GM23248 (cell line): ENCODE measurements around the gene ACTN1. TPM values are rescaled to one million over a fixed set of nuclear protein-coding genes. Genes with fewer than 3 reads are reported as not detected.

ENCODE experiments used
- DNase-seq: peaks from one replicate; pipeline ENCODE4 v3.0.0-alpha.2; 2015
- H2AFZ ChIP-seq: fragments of 200-600 bp; sonication (generic); 2 replicates; pipeline ENCODE4 v1.6.1; 2016; ENCODE audit warnings: antibody characterized with exemption
- H3F3A ChIP-seq: fragments of 200-600 bp; sonication (generic); 2 replicates; pipeline ENCODE4 v1.6.1; 2016; ENCODE audit warnings: mild to moderate bottlenecking, antibody characterized with exemption, mixed run types; ENCODE audit not compliant: insufficient read depth
- H3K27ac ChIP-seq: fragments of 200-600 bp; sonication (generic); 2 replicates; pipeline ENCODE4 v1.5.1; 2016; ENCODE audit warnings: mild to moderate bottlenecking
- H3K27me3 ChIP-seq: fragments of 200-600 bp; sonication (generic); replicated peaks from 2 replicates; pipeline ENCODE4 v1.6.1; 2016; ENCODE audit warnings: mild to moderate bottlenecking; ENCODE audit not compliant: insufficient read depth
- H3K36me3 ChIP-seq: fragments of 200-600 bp; sonication (generic); 2 replicates; pipeline ENCODE4 v1.6.1; 2016; ENCODE audit warnings: low read depth, mild to moderate bottlenecking
- H3K4me1 ChIP-seq: fragments of 200-600 bp; sonication (generic); 2 replicates; pipeline ENCODE4 v1.6.1; 2016; ENCODE audit warnings: mild to moderate bottlenecking; ENCODE audit not compliant: insufficient read depth
- H3K4me2 ChIP-seq: fragments of 200-600 bp; sonication (generic); one replicate; pipeline ENCODE4 v1.6.1; 2016; ENCODE audit warnings: mild to moderate bottlenecking; ENCODE audit not compliant: unreplicated experiment
- H3K4me3 ChIP-seq: fragments of 200-600 bp; sonication (generic); 2 replicates; pipeline ENCODE4 v1.5.1; 2016; ENCODE audit warnings: mild to moderate bottlenecking
- H3K79me2 ChIP-seq: fragments of 200-600 bp; sonication (generic); 2 replicates; pipeline ENCODE4 v1.6.1; 2016; ENCODE audit warnings: mild to moderate bottlenecking; ENCODE audit not compliant: insufficient read depth
- H3K9ac ChIP-seq: fragments of 200-600 bp; sonication (generic); 2 replicates; pipeline ENCODE4 v1.6.1; 2016; ENCODE audit warnings: mild to moderate bottlenecking
- H3K9me2 ChIP-seq: fragments of 200-600 bp; sonication (generic); 2 replicates; pipeline ENCODE4 v1.6.1; 2016; ENCODE audit warnings: mixed run types, mild to moderate bottlenecking, moderate library complexity; ENCODE audit not compliant: insufficient read depth
- H3K9me3 ChIP-seq: fragments of 200-600 bp; sonication (generic); one replicate; pipeline ENCODE4 v1.6.1; 2017; ENCODE audit warnings: low read depth
- H4K20me1 ChIP-seq: fragments of 200-600 bp; sonication (generic); 2 replicates; pipeline ENCODE4 v1.6.0; 2016; ENCODE audit not compliant: insufficient read depth
- EZH2 ChIP-seq: fragments of 200-600 bp; sonication (generic); IDR thresholded peaks from 2 replicates; pipeline ENCODE4 v1.6.1; 2018; ENCODE audit warnings: antibody characterized with exemption, mild to moderate bottlenecking; ENCODE audit not compliant: insufficient read depth, poor library complexity, severe bottlenecking
- EZH2phosphoT487 ChIP-seq: fragments of 200-600 bp; sonication (generic); IDR thresholded peaks from 2 replicates; pipeline ENCODE4 v1.6.1; 2018; ENCODE audit warnings: antibody characterized with exemption, moderate library complexity, mild to moderate bottlenecking, low read depth; ENCODE audit not compliant: insufficient read depth
- WGBS, 2 experiments: methylation state at CpG; one replicate each; pipeline ENCODE4 v1.1.6; 2015 to 2017; ENCODE audit warnings: low lambda C conversion rate in 2 of 2, low coverage in 1 of 2; ENCODE audit errors: missing lambda C conversion rate in 2 of 2; 5-methylcytosine and 5-hydroxymethylcytosine counted together
- in situ Hi-C: fragments of 300-500 bp; cut with MboI; formaldehyde crosslinking; loops from 2 replicates; pipeline ENCODE4 v1.15.0; 2020
- polyA plus RNA-seq: library from polyadenylated mRNA; unstranded; fragments of >200 nt; fragmentation: Nextera tagmentation; extraction: Ambion mirVana; gene quantifications from 2 replicates; pipeline ENCODE4 v1.2.1, GENCODE V29; 2016
- total RNA-seq: library from RNA; depleted of rRNA; stranded (reverse); fragments of >200 nt; shearing (Covaris generic); gene quantifications from 2 replicates; pipeline ENCODE4 v1.2.3, GENCODE V29; 2014

ACTN1 gene
- total and polyA plus RNA-seq, 2 experiments from 2014 or later: 403 to 597 TPM

DNA sequence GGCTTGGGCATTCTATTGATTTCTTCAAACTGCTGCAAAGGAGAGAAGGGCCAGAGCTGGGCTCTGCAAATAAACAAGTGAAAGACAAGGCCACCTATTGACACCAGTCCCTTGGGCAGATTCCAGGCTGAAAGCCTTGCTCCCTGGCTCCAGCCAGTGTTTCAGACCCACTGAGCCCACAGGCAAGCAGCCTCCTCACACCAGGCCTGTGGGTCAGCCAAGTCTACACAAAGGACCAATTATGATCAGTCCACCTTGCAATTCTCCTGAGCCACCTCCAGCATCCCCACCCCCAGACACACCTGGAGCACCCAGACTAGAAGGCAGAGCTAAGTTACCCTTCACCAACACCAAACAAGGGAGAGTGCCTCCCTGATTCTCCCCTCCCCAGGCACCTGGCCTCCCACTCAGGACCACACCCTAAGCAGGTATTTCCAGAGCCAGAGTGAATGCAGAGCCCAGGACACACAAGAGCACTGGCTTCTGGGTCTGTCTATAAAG lies 13.8 kb downstream of the ACTN1 start:
- Histone ChIP-seq H4K20me1 (peaks cover 77% of the 10 kb centered on the region), H3K27ac (no peak overlapping the region), H3K9ac (no peak overlapping the region), H3K4me3 (no peak overlapping the region), H3K27me3 (no peaks in the 10 kb centered on the region), H2AFZ (no peak overlapping the region), H3K4me1 (peaks cover 59% of the 10 kb centered on the region), H3K9me3 (no peaks in the 10 kb centered on the region), H3K79me2 (peaks cover 100% of the 10 kb centered on the region), H3K36me3 (peaks cover 15% of the 10 kb centered on the region), H3K9me2 (no peaks in the 10 kb centered on the region), H3K4me2 (no peak overlapping the region), H3F3A (peaks cover 57% of the 10 kb centered on the region)
- TF ChIP-seq EZH2phosphoT487: no peak
- no peak for TF ChIP-seq EZH2
- in situ Hi-C loops: no loop called here
- DNase-seq: no peak

DNA sequence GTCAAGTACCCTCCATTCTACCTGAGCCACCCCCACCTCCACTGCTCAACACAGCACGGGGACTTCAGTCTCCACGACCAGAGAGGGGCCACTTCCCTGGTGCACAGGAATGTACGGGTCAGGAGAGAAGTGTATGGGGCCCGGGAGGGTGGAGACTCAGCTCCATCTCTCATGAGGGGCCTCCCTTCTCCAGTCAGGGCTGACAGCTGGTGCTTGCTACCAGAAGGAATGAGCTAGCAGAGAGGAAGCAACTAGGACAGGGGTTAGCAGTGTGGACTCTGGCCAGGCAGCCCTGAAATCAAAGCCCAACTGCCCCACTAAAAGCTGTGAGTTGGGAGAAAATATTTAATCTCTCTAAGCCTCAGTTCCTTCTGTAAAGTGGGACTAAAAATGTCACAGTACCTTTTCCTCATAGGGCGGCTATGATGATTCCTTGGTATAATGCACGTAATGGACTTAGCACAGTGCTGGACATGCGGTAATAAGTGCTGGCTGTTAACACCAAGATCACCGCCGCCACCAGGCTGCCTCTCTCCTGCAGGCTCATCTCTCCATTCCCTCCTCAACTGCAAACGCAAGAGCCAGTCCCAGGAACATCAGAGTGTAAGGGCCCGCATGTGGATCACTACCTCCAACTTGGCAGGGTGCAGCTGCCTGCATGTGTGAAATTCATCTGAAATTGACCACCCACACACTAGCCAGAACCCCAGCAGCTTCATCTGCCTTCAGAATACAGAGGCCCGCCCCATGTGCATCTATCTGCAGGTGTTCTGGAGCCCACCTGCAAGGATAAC lies 14.6 kb downstream of the ACTN1 start:
- no peak for TF ChIP-seq EZH2phosphoT487
- Histone ChIP-seq H3K79me2 (peaks cover 100% of the 10 kb centered on the region), H3K4me3 (no peak overlapping the region), H4K20me1 (peaks cover 75% of the 10 kb centered on the region), H3K27me3 (no peaks in the 10 kb centered on the region), H3K27ac (no peak overlapping the region), H3K4me2 (no peak overlapping the region), H2AFZ (no peak overlapping the region), H3K4me1 (peaks cover 57% of the 10 kb centered on the region), H3K9me3 (no peaks in the 10 kb centered on the region), H3F3A (peaks cover 64% of the 10 kb centered on the region), H3K9me2 (no peaks in the 10 kb centered on the region), H3K9ac (no peak overlapping the region; the same call in 1 of the 2 replicates), H3K36me3 (peaks cover 18% of the 10 kb centered on the region)
- in situ Hi-C loops: no loop called here
- 70 to 72% methylated on average over 12 of the region's 12 CpGs for WGBS, 2 experiments
- no peak for DNase-seq

DNA sequence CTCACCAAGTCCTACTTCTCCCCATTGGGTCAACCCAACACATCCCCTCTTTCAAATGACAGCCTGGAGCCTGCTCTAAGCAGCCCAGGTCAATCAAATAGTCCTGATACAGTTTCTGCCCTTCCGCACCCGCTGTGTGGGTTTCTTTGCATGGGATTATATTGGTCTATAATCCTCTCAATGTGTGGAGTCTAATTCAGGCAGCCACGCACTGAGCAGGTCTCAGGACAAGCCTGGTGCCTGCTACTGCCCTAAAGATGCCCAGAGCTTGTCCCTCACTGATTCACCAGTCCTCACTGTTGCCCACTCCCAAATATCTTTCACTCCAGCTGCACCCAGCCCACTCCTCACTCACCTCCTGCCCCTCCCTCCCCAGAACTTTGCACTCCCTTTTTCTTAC lies 16.4 kb downstream of the ACTN1 start:
- H3K4me2 ChIP-seq: no peak overlapping the region
- peaks cover 100% of the 10 kb centered on the region for H3K79me2 ChIP-seq
- H3K4me1 ChIP-seq: peaks cover 66% of the 10 kb centered on the region
- no peak overlapping the region for H3K9ac ChIP-seq
- no peak overlapping the region for H3K4me3 ChIP-seq
- no peak overlapping the region for H2AFZ ChIP-seq
- TF ChIP-seq EZH2phosphoT487: no peak
- no peak for TF ChIP-seq EZH2
- WGBS, 2 experiments: 98% methylated on average over 3 of the region's 3 CpGs
- peaks cover 73% of the 10 kb centered on the region for H4K20me1 ChIP-seq
- peaks cover 80% of the 10 kb centered on the region for H3F3A ChIP-seq
- no peaks in the 10 kb centered on the region for H3K9me3 ChIP-seq
- in situ Hi-C loops: no loop called here
- peak overlapping the region; percentile 37 for H3K27ac ChIP-seq
- H3K27me3 ChIP-seq: no peaks in the 10 kb centered on the region
- no peaks in the 10 kb centered on the region for H3K9me2 ChIP-seq
- peaks cover 11% of the 10 kb centered on the region for H3K36me3 ChIP-seq
- DNase-seq: no peak

DNA sequence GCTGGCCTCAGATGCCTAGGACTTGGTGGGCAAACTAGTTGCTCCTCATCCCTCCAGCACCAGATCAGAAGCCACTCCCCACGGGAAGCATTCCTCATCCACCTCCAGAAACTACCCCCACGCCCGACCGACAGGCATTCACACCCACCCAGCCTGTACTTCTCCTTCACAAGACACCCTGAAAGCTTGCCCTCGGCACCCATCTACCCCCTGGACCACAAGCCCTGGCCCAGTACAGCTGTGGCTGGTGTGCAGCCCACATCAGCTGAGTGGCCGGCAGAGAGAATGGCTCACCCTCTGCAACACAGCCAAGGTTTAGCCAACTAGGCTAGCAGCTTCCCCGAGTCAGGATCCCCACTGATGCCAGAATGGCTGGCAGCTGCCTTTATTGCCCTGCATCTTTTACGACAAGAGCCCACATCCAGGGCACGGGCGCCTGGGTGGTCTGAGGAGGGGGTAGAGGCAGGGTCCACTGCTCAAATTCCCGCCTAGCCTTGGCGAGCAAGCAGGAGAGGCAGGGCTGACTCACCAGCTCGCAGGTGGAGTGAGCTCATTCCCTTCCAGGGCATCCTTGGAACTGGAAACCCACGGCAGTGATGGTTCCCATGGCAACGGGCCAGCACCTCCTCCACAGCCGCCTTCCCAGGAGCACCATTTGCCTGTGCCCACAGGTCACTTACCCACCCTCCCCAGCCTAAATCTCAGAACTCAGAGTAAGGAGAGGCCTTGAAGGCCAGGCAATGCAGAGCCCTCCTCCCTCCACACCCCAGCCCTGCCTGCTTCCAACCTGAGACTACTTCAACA lies 17.1 kb downstream of the ACTN1 start:
- Histone ChIP-seq H2AFZ (no peak overlapping the region), H4K20me1 (peaks cover 73% of the 10 kb centered on the region), H3K4me2 (no peak overlapping the region), H3F3A (peaks cover 83% of the 10 kb centered on the region), H3K36me3 (peaks cover 11% of the 10 kb centered on the region), H3K27me3 (no peaks in the 10 kb centered on the region), H3K9me2 (no peaks in the 10 kb centered on the region), H3K9ac (no peak overlapping the region), H3K4me3 (no peak overlapping the region), H3K4me1 (peaks cover 68% of the 10 kb centered on the region), H3K9me3 (no peaks in the 10 kb centered on the region), H3K27ac (peak overlapping the region; percentile 37), H3K79me2 (peaks cover 100% of the 10 kb centered on the region)
- in situ Hi-C loops: no loop called here
- peak; percentile 65 for DNase-seq
- no peak for TF ChIP-seq EZH2
- no peak for TF ChIP-seq EZH2phosphoT487
- 72 to 75% methylated on average over 16 of the region's 16 CpGs for WGBS, 2 experiments
